WTC11 (cell line): ENCODE data around the gene RNF133. TPM values are rescaled to one million over a fixed set of nuclear protein-coding genes. Genes with fewer than 3 reads are reported as not detected.
"Not testable (repeated sequence)": the region's sequence is repeated elsewhere in the genome, so short reads cannot be mapped to it uniquely, and the experiment has no call there.

Experiments used
- ATAC-seq: fragments of 200-7000 bp; cut with Tn5 transposase; 2 replicates; pipeline ENCODE4 v1.10.0; 2021; ENCODE audit warnings: mild to moderate bottlenecking, moderate library complexity
- CTCF ChIA-PET: fragments of 300-600 bp; sonication (Branson Sonifier 250); formaldehyde crosslinking; loops from one replicate; lab custom pipeline; 2021; ENCODE audit warnings: antibody characterized with exemption; lab: Charles Lee
- POLR2A ChIA-PET: fragments of 350-600 bp; sonication (Branson Sonifier 250); formaldehyde crosslinking; loops from one replicate; lab custom pipeline; 2021; ENCODE audit warnings: antibody characterized with exemption; lab: Charles Lee
- DNase-seq: peaks from one replicate; pipeline ENCODE4 v3.0.0; 2021; ENCODE audit warnings: low spot score
- H3K27ac Mint-ChIP-seq: 2 replicates; pipeline ENCODE4 v1.8.0; 2021; ENCODE audit warnings: mixed read lengths
- H3K27me3 Mint-ChIP-seq: 2 replicates; pipeline ENCODE4 v1.8.0; 2021; ENCODE audit warnings: low read depth, mild to moderate bottlenecking, moderate library complexity, mixed read lengths
- H3K36me3 Mint-ChIP-seq: 2 replicates; pipeline ENCODE4 v1.8.0; 2021; ENCODE audit warnings: mixed read lengths
- H3K4me1 Mint-ChIP-seq: 2 replicates; pipeline ENCODE4 v1.8.0; 2022; ENCODE audit warnings: mixed read lengths
- H3K4me3 Mint-ChIP-seq: 2 replicates; pipeline ENCODE4 v1.8.0; 2021; ENCODE audit warnings: mild to moderate bottlenecking, moderate library complexity, mixed read lengths
- H3K9me3 Mint-ChIP-seq: 2 replicates; pipeline ENCODE4 v1.8.0; 2021; ENCODE audit warnings: mixed read lengths
- ESRRA ChIP-seq: sonication (generic); formaldehyde crosslinking; IDR thresholded peaks from 2 replicates; pipeline ENCODE4 v1.8.1; 2022; ENCODE audit warnings: mild to moderate bottlenecking, missing genetic modification reagents, borderline replicate concordance
- ETV6 ChIP-seq: sonication (generic); formaldehyde crosslinking; IDR thresholded peaks from 2 replicates; pipeline ENCODE4 v1.8.1; 2022; ENCODE audit warnings: mild to moderate bottlenecking, missing genetic modification reagents
- GRHL2 ChIP-seq: fragments of 250-450 bp; sonication (Bioruptor Pico); IDR thresholded peaks from 2 replicates; pipeline ENCODE4 v1.8.0; 2022; ENCODE audit warnings: mild to moderate bottlenecking, moderate library complexity; ENCODE audit not compliant: insufficient replicate concordance, severe bottlenecking
- JAZF1 ChIP-seq: fragments of 250-450 bp; sonication (Bioruptor Pico); IDR thresholded peaks from 2 replicates; pipeline ENCODE4 v1.9.0; 2021; ENCODE audit warnings: moderate library complexity, mild to moderate bottlenecking, inconsistent platforms
- NFE2L1 ChIP-seq: sonication (generic); formaldehyde crosslinking; IDR thresholded peaks from 2 replicates; pipeline ENCODE4 v1.8.1; 2023; ENCODE audit warnings: missing genetic modification reagents
- PRRX2 ChIP-seq: fragments of 250-450 bp; sonication (Bioruptor Pico); IDR thresholded peaks from 2 replicates; pipeline ENCODE4 v1.8.0; 2021; ENCODE audit warnings: mild to moderate bottlenecking
- SMAD3 ChIP-seq: sonication (generic); formaldehyde crosslinking; IDR thresholded peaks from 2 replicates; pipeline ENCODE4 v1.8.0; 2022; ENCODE audit warnings: missing genetic modification reagents, mild to moderate bottlenecking, borderline replicate concordance
- TEAD1 ChIP-seq: sonication (generic); formaldehyde crosslinking; IDR thresholded peaks from 2 replicates; pipeline ENCODE4 v1.8.0; 2022; ENCODE audit warnings: mild to moderate bottlenecking, missing genetic modification reagents
- TP53 ChIP-seq: sonication (generic); formaldehyde crosslinking; IDR thresholded peaks from 2 replicates; pipeline ENCODE4 v1.8.1; 2023; ENCODE audit warnings: mild to moderate bottlenecking, missing genetic modification reagents
- ZNF138 ChIP-seq: sonication (generic); formaldehyde crosslinking; conservative IDR thresholded peaks from 2 replicates; pipeline ENCODE4 v1.8.1; 2022; ENCODE audit warnings: mild to moderate bottlenecking, moderate library complexity, missing genetic modification reagents
- ZNF232 ChIP-seq: sonication (generic); formaldehyde crosslinking; IDR thresholded peaks from 2 replicates; pipeline ENCODE4 v1.8.0; 2022; ENCODE audit warnings: mild to moderate bottlenecking, missing genetic modification reagents
- ZNF317 ChIP-seq: sonication (generic); formaldehyde crosslinking; IDR thresholded peaks from 2 replicates; pipeline ENCODE4 v1.8.1; 2023; ENCODE audit warnings: low read depth, mild to moderate bottlenecking, moderate library complexity, missing genetic modification reagents, borderline replicate concordance
- ZNF423 ChIP-seq: fragments of 250-450 bp; sonication (Bioruptor Pico); IDR thresholded peaks from 2 replicates; pipeline ENCODE4 v2.1.2; 2022; ENCODE audit warnings: mild to moderate bottlenecking, moderate library complexity
- total RNA-seq: library from RNA; stranded (reverse); gene quantifications from 3 replicates; pipeline ENCODE4 v1.2.3, GENCODE V29; 2021
- TF ChIP-seq, protein P1 (sequence below): fragments of 250-450 bp; sonication (Bioruptor Pico); IDR thresholded peaks from 2 replicates; pipeline ENCODE4 v2.1.2; 2022; ENCODE audit warnings: mild to moderate bottlenecking, moderate library complexity
- TF ChIP-seq, protein P2 (sequence below): sonication (generic); formaldehyde crosslinking; IDR thresholded peaks from 2 replicates; pipeline ENCODE4 v1.8.1; 2023; ENCODE audit warnings: mild to moderate bottlenecking, moderate library complexity, missing genetic modification reagents
- TF ChIP-seq, protein P3 (sequence below): sonication (generic); formaldehyde crosslinking; IDR thresholded peaks from 2 replicates; pipeline ENCODE4 v1.8.1; 2023; ENCODE audit warnings: mild to moderate bottlenecking, missing genetic modification reagents
- TF ChIP-seq, protein P4 (sequence below): sonication (generic); formaldehyde crosslinking; IDR thresholded peaks from 2 replicates; pipeline ENCODE4 v1.8.0; 2022; ENCODE audit warnings: mild to moderate bottlenecking, missing genetic modification reagents
- TF ChIP-seq, protein P5 (sequence below): sonication (generic); formaldehyde crosslinking; IDR thresholded peaks from 2 replicates; pipeline ENCODE4 v1.8.1; 2023; ENCODE audit warnings: mild to moderate bottlenecking, missing genetic modification reagents, moderate library complexity
- TF ChIP-seq, protein P6 (sequence below): fragments of 250-450 bp; sonication (Bioruptor Pico); IDR thresholded peaks from 2 replicates; pipeline ENCODE4 v1.9.0; 2021; ENCODE audit warnings: mild to moderate bottlenecking, borderline replicate concordance
- TF ChIP-seq, protein P7 (sequence below): sonication (generic); formaldehyde crosslinking; IDR thresholded peaks from 2 replicates; pipeline ENCODE4 v1.8.0; 2022; ENCODE audit warnings: mild to moderate bottlenecking, missing genetic modification reagents

RNF133 gene
- total RNA-seq, 1 experiment from 2014 or later, result 0.15 TPM

DNA sequence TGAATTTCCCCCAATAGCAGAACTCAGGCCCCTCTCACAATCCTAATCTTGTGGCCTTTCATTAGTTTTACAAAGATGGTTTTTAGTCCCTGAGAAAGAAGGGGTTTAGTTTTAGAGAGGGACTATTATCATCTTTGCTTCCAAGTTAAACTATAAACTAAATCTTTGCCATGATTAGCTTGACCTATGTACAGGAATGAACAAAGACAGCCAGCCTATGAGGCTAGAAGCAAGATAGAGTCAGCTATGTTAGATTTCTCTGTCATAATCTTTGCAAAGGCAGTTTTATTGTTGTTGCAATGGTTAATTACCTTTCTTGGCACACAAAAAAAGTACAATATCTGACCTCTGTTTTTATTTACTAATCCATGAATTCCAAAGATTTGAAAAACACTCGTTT lies 19.1 kb downstream of the RNF133 start (continued):
- TF ChIP-seq, protein P1, sequence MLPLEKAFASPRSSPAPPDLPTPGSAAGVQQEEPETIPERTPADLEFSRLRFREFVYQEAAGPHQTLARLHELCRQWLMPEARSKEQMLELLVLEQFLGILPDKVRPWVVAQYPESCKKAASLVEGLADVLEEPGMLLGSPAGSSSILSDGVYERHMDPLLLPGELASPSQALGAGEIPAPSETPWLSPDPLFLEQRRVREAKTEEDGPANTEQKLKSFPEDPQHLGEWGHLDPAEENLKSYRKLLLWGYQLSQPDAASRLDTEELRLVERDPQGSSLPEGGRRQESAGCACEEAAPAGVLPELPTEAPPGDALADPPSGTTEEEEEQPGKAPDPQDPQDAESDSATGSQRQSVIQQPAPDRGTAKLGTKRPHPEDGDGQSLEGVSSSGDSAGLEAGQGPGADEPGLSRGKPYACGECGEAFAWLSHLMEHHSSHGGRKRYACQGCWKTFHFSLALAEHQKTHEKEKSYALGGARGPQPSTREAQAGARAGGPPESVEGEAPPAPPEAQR (CRISPR knock-in tag), result no peak
- TF ChIP-seq ZNF232 (CRISPR knock-in tag) (no peak), JAZF1 (CRISPR knock-in tag) (no peak), PRRX2 (CRISPR knock-in tag) (no peak), ZNF423 (CRISPR knock-in tag) (no peak), ZNF317 (CRISPR knock-in tag) (no peak)
- TF ChIP-seq, protein P2, sequence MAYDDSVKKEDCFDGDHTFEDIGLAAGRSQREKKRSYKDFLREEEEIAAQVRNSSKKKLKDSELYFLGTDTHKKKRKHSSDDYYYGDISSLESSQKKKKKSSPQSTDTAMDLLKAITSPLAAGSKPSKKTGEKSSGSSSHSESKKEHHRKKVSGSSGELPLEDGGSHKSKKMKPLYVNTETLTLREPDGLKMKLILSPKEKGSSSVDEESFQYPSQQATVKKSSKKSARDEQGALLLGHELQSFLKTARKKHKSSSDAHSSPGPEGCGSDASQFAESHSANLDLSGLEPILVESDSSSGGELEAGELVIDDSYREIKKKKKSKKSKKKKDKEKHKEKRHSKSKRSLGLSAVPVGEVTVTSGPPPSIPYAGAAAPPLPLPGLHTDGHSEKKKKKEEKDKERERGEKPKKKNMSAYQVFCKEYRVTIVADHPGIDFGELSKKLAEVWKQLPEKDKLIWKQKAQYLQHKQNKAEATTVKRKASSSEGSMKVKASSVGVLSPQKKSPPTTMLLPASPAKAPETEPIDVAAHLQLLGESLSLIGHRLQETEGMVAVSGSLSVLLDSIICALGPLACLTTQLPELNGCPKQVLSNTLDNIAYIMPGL, result no peak
- TF ChIP-seq, protein P3, sequence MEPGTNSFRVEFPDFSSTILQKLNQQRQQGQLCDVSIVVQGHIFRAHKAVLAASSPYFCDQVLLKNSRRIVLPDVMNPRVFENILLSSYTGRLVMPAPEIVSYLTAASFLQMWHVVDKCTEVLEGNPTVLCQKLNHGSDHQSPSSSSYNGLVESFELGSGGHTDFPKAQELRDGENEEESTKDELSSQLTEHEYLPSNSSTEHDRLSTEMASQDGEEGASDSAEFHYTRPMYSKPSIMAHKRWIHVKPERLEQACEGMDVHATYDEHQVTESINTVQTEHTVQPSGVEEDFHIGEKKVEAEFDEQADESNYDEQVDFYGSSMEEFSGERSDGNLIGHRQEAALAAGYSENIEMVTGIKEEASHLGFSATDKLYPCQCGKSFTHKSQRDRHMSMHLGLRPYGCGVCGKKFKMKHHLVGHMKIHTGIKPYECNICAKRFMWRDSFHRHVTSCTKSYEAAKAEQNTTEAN, result no peak

DNA sequence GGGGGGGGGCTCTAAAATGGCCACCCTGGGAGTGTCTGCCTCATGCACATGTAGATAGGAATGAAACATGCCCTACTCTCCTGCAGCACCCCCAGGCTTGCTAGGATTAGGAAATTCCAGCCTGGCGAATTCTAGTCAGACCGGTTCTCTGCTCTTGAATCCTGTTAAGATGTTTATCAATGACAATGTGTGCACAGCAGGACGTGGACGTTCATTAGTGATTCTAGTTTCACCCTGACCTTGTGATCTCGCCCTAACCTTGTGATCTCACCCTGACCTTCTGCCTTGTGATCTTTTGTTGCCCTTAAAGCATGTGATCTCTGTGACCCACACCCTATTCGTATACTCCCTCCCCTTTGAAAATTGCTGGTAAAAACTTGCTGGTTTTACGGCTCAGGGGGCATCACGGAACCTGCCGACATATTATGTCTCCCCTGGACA lies 19.6 kb downstream of the RNF133 start:
- Mint-ChIP-seq H3K36me3 (peaks cover 17% of the 10 kb centered on the region), H3K9me3 (peaks cover 19% of the 10 kb centered on the region), H3K4me3 (peak overlapping the region; percentile 48), H3K27ac (peak overlapping the region; percentile 100), H3K4me1 (peaks cover 58% of the 10 kb centered on the region)
- CTCF ChIA-PET, H3K27me3 Mint-ChIP-seq, POLR2A ChIA-PET: not testable (repeated sequence)
- DNase-seq (peak; percentile 88), ATAC-seq (peak; percentile 75)
- TF ChIP-seq ESRRA (CRISPR knock-in tag) (peak; percentile 97), GRHL2 (peak; percentile 87), NFE2L1 (CRISPR knock-in tag) (peak; percentile 73; the same call in 1 of the 2 replicates), ZNF423 (CRISPR knock-in tag) (peak; percentile 18; the same call in 1 of the 2 replicates), SMAD3 (peak; percentile 56; the same call in 1 of the 2 replicates), ETV6 (CRISPR knock-in tag) (peak; percentile 87), TEAD1 (CRISPR knock-in tag) (peak; percentile 99), TP53 (CRISPR knock-in tag) (0 out of 2 replicates have a peak, but pooled peaks have one; percentile 57), ZNF138 (0 out of 2 replicates have a peak, but pooled peaks have one; percentile 36)
- TF ChIP-seq, protein P4, sequence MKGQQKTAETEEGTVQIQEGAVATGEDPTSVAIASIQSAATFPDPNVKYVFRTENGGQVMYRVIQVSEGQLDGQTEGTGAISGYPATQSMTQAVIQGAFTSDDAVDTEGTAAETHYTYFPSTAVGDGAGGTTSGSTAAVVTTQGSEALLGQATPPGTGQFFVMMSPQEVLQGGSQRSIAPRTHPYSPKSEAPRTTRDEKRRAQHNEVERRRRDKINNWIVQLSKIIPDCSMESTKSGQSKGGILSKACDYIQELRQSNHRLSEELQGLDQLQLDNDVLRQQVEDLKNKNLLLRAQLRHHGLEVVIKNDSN (CRISPR knock-in tag), result peak; percentile 85
- TF ChIP-seq, protein P5, sequence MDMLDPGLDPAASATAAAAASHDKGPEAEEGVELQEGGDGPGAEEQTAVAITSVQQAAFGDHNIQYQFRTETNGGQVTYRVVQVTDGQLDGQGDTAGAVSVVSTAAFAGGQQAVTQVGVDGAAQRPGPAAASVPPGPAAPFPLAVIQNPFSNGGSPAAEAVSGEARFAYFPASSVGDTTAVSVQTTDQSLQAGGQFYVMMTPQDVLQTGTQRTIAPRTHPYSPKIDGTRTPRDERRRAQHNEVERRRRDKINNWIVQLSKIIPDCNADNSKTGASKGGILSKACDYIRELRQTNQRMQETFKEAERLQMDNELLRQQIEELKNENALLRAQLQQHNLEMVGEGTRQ (CRISPR knock-in tag), result peak; percentile 84
- TF ChIP-seq, protein P6, sequence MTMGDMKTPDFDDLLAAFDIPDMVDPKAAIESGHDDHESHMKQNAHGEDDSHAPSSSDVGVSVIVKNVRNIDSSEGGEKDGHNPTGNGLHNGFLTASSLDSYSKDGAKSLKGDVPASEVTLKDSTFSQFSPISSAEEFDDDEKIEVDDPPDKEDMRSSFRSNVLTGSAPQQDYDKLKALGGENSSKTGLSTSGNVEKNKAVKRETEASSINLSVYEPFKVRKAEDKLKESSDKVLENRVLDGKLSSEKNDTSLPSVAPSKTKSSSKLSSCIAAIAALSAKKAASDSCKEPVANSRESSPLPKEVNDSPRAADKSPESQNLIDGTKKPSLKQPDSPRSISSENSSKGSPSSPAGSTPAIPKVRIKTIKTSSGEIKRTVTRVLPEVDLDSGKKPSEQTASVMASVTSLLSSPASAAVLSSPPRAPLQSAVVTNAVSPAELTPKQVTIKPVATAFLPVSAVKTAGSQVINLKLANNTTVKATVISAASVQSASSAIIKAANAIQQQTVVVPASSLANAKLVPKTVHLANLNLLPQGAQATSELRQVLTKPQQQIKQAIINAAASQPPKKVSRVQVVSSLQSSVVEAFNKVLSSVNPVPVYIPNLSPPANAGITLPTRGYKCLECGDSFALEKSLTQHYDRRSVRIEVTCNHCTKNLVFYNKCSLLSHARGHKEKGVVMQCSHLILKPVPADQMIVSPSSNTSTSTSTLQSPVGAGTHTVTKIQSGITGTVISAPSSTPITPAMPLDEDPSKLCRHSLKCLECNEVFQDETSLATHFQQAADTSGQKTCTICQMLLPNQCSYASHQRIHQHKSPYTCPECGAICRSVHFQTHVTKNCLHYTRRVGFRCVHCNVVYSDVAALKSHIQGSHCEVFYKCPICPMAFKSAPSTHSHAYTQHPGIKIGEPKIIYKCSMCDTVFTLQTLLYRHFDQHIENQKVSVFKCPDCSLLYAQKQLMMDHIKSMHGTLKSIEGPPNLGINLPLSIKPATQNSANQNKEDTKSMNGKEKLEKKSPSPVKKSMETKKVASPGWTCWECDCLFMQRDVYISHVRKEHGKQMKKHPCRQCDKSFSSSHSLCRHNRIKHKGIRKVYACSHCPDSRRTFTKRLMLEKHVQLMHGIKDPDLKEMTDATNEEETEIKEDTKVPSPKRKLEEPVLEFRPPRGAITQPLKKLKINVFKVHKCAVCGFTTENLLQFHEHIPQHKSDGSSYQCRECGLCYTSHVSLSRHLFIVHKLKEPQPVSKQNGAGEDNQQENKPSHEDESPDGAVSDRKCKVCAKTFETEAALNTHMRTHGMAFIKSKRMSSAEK (CRISPR knock-in tag), result peak; percentile 78; the same call in 1 of the 2 replicates
- TF ChIP-seq, protein P7, sequence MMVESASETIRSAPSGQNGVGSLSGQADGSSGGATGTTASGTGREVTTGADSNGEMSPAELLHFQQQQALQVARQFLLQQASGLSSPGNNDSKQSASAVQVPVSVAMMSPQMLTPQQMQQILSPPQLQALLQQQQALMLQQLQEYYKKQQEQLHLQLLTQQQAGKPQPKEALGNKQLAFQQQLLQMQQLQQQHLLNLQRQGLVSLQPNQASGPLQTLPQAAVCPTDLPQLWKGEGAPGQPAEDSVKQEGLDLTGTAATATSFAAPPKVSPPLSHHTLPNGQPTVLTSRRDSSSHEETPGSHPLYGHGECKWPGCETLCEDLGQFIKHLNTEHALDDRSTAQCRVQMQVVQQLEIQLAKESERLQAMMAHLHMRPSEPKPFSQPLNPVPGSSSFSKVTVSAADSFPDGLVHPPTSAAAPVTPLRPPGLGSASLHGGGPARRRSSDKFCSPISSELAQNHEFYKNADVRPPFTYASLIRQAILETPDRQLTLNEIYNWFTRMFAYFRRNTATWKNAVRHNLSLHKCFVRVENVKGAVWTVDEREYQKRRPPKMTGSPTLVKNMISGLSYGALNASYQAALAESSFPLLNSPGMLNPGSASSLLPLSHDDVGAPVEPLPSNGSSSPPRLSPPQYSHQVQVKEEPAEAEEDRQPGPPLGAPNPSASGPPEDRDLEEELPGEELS (CRISPR knock-in tag), result peak; percentile 96
- TF ChIP-seq, protein P3, result 0 out of 2 replicates have a peak, but pooled peaks have one; percentile 49
